ENCODE measurements around the gene MICALL2.

MICALL2 gene

DNA sequence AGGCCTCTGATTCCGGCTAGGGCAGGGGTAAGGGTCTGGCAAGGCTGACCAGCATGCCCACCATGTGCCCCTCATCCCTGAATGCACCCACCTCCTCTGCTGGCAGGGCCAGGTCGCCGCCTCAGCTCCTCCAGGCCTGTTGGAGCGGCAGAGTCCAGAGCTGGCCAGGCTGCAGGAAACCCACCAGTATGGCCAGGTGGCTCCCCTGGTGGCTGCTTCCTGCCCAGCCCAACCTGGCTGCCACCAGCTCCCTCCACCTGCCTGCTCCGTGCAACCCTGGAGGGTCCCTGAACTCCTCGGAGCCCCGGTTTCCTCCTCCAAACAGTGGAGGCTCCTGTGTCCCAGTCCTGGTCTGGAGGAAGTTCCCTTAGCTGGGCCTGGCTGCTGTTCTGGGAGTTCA is 39.6 kb downstream of the MICALL2 start:
- in situ Hi-C loops (cut with MboI; ENCODE audit: low sequenced_read_pairs): no loop called here

- in situ Hi-C loops (cut with MboI; ENCODE audit: low sequenced_read_pairs): no loop called here
These were observed 40.0 kb downstream of the MICALL2 start for GRCh38 chr7:1419310-1419634.

DNA sequence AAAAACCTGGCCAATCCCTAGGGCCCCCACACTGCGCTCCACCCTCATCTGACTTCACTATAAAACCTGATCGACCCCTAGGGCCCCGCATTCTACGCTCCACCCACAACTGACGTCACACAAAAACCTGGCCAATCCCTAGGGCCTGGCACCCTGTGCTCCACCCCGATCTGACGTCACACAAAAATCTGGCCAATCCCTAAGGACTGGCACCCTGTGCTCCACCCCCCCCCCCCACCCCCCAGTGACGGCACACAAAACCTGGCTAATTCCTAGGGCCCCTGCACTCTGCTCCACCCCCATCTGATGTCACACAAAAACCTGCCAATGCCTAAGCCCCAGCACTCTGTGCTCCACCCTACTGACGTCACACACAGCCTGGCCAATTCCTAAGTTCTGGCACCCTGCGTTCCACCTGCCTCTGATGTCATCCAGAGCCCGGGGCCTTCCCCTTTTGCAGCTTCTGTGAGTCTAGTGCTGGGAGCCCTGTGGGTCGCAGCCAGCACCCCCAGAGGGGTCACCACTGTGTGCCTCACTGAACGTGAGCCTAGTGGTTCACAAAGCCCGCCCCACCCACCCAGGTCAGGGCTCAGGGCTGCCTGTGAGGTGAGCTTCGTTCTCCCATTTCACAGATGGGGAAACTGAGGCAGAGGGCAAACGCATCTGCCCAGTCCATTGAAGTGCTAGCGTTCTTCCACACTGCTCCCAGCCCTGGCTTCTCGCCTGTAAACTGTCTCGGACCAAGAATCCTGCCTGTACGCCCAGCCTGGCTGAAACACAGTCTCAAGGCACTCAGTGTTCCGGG is 40.6 kb downstream of the MICALL2 start:
- in situ Hi-C loops (cut with MboI; ENCODE audit: low sequenced_read_pairs): no loop called here

DNA sequence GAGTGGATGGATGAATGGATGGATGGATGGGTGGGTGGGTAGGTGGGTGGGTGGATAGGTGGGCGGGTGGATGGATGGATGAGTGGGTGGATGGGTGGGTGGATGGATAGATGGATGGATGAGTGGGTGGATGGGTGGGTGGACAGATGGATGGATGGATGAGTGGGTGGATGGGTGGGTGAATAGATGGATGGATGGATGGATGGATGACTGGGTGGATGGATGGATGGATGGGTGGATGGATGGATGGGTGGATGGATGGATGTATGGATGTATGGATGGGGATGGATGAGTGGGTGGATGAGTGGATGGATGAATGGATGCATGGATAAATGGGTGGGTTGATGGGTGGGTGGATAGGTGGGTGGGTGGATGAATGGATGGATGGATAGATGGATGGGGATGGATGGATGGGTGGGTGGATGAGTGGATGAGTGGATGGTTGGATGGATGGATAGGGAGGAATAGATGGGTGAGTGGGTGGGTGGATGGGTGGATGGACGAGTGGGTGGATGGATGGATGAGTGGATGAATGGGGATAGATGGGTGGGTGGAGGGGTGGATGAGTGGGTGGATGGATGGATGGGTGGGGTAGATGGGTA is 43.8 kb downstream of the MICALL2 start:
- in situ Hi-C loops (cut with MboI; ENCODE audit: low sequenced_read_pairs): no loop called here

DNA sequence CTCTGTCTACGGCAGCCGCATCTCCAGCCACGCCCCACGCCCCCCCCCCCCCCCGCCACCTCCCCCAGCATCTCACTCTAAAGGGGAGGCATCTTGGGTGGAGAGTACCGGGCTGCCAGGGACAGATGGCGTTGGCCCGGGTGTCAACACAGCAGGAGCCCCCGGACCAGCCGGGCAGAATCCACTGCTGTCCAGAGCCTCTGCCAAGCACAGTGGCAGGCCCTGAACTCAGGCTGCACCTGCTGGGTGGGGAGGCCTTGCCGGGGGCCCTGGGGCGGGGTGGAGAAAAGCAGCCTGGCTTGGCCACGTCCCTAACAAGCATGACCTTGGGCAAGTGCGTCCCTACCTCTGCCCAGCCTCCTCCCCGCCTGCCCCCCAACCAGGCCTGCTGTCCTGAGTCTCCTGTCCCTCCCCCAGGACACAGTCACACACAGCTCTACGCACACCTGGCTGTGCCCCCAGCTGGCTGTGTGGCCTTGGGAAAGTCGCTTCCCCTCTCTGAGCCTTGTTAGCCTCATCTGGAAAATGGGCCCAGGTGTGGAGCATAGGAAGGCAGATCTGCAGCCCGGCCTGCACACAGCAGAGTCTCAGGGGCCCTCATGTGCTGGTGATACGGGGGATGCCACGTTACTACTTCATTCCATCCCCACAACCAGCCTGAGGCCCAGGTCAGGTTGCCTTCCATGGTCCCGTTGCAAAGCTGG is 45.2 kb downstream of the MICALL2 start:
- in situ Hi-C loops (cut with MboI; ENCODE audit: low sequenced_read_pairs): no loop called here

GRCh38 chr7:1412322-1413261 is 46.7 kb downstream of the MICALL2 start:
- in situ Hi-C loops (cut with MboI; ENCODE audit: low sequenced_read_pairs): no loop called here

DNA sequence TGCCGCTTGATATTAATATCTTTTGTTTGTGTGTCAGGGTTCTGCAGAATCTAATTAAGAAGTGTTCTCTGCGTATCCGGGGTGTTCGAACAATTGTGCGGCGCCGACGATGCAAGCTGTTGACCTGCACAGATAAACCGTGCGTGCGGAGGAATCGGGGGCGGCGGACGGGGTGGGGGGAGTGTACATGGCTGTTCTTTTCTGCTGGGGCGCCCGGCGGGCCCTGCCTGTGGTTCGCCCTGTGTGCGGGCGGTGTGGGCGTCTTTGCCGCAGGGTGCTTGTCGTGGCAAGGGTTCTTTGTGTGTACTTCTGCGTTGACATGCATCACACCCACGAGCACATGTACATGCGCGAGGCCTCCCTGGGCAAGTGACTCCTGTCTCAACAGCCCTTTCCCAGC is 47.9 kb downstream of the MICALL2 start:
- in situ Hi-C loops (cut with MboI; ENCODE audit: low sequenced_read_pairs): no loop called here

DNA sequence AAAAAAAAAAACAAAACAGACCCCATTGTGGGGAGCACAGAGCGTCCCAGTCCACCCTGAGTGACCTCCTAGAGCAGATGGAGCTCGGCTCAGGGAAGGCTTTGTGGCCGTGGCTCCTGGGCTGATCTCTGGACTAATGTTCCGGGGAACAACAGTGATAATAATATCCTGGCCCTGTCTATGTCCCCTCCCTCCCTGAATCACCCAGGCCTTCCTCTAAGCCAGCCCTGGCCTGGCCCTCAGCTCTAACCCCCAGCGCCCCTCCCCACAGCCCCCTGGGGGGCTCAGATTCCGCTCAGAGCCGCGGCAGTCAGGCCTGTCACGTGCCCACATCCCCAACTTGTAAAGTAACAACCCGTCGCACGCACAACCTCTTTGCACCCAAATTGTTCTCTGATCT is 48.3 kb downstream of the MICALL2 start:
- in situ Hi-C loops (cut with MboI; ENCODE audit: low sequenced_read_pairs): no loop called here

DNA sequence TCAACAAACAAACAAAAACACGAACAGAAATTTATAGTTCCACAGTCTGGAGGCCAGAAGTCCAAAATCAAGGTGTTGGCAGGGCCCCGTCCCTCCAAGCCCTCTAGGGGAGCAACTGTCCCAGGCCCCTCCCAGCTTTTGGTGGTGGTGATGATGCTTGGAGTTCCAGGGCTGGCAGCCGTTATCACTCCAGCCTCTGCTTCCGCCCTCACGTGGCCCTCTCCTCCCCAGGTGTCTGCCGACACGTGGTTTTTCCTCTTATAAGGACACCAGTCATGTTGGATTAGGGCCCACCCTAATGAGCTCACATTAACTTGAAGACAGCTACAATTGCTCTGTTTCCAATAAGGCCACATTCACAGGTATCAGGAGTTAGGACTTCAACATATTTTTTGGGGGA is 49.7 kb downstream of the MICALL2 start:
- in situ Hi-C loops (cut with MboI; ENCODE audit: low sequenced_read_pairs): no loop called here

GRCh38 chr7:1408466-1408865 is 50.8 kb downstream of the MICALL2 start:
- in situ Hi-C loops (cut with MboI; ENCODE audit: low sequenced_read_pairs): no loop called here

GRCh38 chr7:1407892-1408291 is 51.4 kb downstream of the MICALL2 start:
- in situ Hi-C loops (cut with MboI; ENCODE audit: low sequenced_read_pairs): no loop called here

DNA sequence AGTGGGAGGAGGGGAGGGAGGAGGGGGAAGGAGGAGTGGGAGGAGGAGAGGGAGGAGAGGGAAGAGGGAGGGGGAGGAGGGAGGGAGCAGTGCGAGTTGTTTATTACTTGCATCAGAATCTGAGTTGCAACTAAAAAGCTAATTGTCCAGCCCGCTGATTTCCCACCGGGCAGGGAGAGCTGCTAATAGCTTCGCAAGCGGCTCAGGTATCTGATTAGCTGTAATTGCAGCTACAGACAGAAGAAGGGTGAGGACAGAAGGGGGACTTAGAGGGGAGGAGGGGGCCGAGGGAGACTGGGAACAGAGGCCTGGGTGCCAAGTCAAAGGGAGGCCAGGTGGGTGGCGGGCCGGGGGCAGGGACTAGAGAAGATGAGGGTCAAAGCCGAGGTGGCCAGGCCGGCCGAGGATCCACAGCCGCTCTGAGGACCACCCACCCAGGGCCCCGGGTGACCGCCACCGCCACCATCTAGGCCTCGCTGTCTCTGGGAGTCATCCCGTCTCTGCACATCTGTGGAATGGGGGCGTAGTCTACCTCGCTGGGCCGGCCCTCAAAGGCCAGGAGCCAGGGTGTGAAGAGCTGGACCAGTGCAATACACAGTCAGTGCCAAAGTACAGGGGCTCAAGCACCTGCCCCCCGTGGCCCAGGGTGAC is 54.2 kb downstream of the MICALL2 start:
- in situ Hi-C loops (cut with MboI; ENCODE audit: low sequenced_read_pairs): no loop called here

DNA sequence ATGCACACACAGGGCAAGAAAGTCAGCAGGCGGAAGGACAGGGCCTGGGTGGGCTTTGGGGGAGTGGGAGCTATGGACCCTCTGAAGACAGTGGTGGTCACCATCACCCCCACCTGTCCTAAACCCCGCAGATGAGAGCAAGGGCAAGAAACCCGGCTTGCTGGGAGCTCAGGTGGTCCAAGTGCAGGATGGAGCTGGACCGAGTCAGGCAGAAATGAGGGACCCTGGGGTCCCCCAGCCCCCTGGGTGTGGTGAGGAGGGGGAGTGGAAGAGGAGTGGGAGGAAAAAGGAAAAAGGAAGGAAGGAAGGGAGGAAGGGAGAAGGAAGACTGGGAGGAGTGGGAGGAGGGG is 54.8 kb downstream of the MICALL2 start:
- in situ Hi-C loops (cut with MboI; ENCODE audit: low sequenced_read_pairs): no loop called here

- in situ Hi-C loops (cut with MboI; ENCODE audit: low sequenced_read_pairs): no loop called here
These were observed 55.4 kb downstream of the MICALL2 start for GRCh38 chr7:1403638-1404459.

DNA sequence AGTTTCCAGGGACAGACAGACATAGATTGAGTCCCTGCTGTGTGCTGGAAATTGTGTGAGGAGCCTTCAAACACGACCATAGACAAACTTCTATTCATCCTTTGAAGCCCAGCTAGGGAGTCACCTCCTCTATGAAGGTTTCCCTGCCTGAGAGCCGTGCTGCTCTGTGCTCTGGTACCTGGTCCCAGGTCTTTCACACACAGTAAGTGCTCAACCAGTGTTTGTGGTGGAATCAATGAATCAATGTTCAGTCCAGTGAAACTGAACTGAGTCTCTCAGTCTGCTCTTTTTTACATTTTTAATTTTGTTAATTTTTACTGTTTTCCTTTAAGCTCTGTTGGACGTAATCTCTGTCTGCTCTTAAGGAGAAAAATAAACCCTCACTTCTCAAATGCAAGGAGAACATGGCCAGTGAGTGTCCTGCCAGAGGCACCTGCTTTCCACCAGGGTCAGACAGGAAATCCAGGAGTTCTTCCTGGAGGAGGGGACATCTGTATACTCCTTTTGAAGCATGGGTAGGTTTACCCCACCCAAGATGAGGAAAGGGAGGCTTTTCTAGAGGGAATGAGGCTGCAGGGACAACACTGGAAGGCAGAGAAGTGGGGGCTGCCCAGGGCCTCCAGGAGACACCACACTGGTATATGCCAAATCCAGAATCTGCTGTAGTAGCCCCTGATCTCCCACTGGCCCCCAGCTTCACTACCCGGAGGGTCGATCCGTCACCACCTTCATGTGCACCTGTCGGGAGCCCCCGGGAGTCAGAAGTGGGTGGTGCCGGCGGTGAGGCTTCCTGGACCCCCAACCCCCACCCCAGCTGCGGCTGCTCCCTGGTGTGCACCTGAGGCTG is 56.3 kb downstream of the MICALL2 start:
- in situ Hi-C loops (cut with MboI; ENCODE audit: low sequenced_read_pairs): no loop called here

- in situ Hi-C loops (cut with MboI; ENCODE audit: low sequenced_read_pairs): no loop called here
These were observed 57.0 kb downstream of the MICALL2 start for GRCh38 chr7:1402110-1402790.

GRCh38 chr7:1401011-1401410 is 58.3 kb downstream of the MICALL2 start:
- in situ Hi-C loops (cut with MboI; ENCODE audit: low sequenced_read_pairs): no loop called here

DNA sequence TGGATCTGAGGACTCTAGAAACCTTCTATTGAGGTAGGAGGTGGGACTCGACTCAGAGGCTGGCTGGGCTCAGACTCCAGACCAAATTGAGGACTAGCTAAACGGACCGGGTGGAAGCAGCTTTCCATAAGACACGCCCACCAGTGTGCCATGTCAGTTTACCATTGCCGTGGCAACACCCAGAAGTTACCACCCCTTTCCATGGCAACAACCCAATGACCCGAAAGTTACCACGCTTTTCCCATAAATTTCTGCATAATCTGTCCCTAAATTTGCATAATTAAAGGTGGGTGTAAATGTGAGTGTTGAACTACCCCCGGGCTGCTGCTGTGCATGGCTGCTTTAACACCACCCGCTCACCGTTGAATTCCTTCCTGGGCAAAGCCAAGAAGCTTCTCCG is 58.9 kb downstream of the MICALL2 start:
- in situ Hi-C loops (cut with MboI; ENCODE audit: low sequenced_read_pairs): no loop called here
